Chondrocyte (in vitro differentiated cells): ENCODE results near the gene TBPL1. TPM values are rescaled to one million over a fixed set of nuclear protein-coding genes. Genes with fewer than 3 reads are reported as not detected.

Source experiments
- DNase-seq: peaks from one replicate; pipeline ENCODE4 v3.0.0; 2021; ENCODE audit warnings: mixed read lengths, low spot score
- H3K27ac Mint-ChIP-seq: one replicate; pipeline ENCODE4 v1.8.0; 2021; ENCODE audit warnings: mild to moderate bottlenecking, moderate library complexity, mixed read lengths; ENCODE audit not compliant: unreplicated experiment
- H3K27me3 Mint-ChIP-seq: 2 replicates; pipeline ENCODE4 v1.8.0; 2021; ENCODE audit warnings: low read depth, mixed read lengths
- H3K36me3 Mint-ChIP-seq: 2 replicates; pipeline ENCODE4 v1.8.0; 2021; ENCODE audit warnings: low read depth, mixed read lengths
- H3K4me1 Mint-ChIP-seq: 2 replicates; pipeline ENCODE4 v1.8.0; 2021; ENCODE audit warnings: low read depth, mild to moderate bottlenecking, mixed read lengths
- H3K4me3 Mint-ChIP-seq: one replicate; pipeline ENCODE4 v1.8.0; 2021; ENCODE audit warnings: mild to moderate bottlenecking, moderate library complexity, mixed read lengths; ENCODE audit not compliant: unreplicated experiment
- H3K9me3 Mint-ChIP-seq: 2 replicates; pipeline ENCODE4 v1.8.0; 2021; ENCODE audit warnings: low read depth, mixed read lengths
- total RNA-seq: library from RNA; stranded (reverse); gene quantifications from 3 replicates; pipeline ENCODE4 v1.2.1, GENCODE V29; 2021
- TF ChIP-seq, protein P1 (sequence below): fragments of 200-600 bp; sonication (generic); IDR thresholded peaks from 2 replicates; pipeline ENCODE4 v1.5.0; 2021; ENCODE audit warnings: antibody characterized with exemption, mild to moderate bottlenecking, moderate library complexity

The TBPL1 gene
- total RNA-seq, 1 donor from 2014 or later = 28.5 TPM

GRCh38 chr6:134022650-134023049, 69.6 kb downstream of the TBPL1 start:
- TF ChIP-seq, protein P1, sequence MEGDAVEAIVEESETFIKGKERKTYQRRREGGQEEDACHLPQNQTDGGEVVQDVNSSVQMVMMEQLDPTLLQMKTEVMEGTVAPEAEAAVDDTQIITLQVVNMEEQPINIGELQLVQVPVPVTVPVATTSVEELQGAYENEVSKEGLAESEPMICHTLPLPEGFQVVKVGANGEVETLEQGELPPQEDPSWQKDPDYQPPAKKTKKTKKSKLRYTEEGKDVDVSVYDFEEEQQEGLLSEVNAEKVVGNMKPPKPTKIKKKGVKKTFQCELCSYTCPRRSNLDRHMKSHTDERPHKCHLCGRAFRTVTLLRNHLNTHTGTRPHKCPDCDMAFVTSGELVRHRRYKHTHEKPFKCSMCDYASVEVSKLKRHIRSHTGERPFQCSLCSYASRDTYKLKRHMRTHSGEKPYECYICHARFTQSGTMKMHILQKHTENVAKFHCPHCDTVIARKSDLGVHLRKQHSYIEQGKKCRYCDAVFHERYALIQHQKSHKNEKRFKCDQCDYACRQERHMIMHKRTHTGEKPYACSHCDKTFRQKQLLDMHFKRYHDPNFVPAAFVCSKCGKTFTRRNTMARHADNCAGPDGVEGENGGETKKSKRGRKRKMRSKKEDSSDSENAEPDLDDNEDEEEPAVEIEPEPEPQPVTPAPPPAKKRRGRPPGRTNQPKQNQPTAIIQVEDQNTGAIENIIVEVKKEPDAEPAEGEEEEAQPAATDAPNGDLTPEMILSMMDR = no peak
- no peaks in the 10 kb centered on the region for H3K27me3 Mint-ChIP-seq
- no peaks in the 10 kb centered on the region for H3K36me3 Mint-ChIP-seq
- H3K9me3 Mint-ChIP-seq = no peaks in the 10 kb centered on the region
- no peak for DNase-seq
- H3K4me1 Mint-ChIP-seq = peaks cover 28% of the 10 kb centered on the region
- no peak overlapping the region for H3K4me3 Mint-ChIP-seq
- no peak overlapping the region for H3K27ac Mint-ChIP-seq

- no peaks in the 10 kb centered on the region for H3K36me3 Mint-ChIP-seq
- TF ChIP-seq, protein P1 = no peak
- DNase-seq = no peak
- H3K27ac Mint-ChIP-seq = no peak overlapping the region
- H3K27me3 Mint-ChIP-seq = no peaks in the 10 kb centered on the region
- H3K4me3 Mint-ChIP-seq = no peak overlapping the region
- no peaks in the 10 kb centered on the region for H3K9me3 Mint-ChIP-seq
- H3K4me1 Mint-ChIP-seq = peaks cover 14% of the 10 kb centered on the region
Measured at GRCh38 chr6:134026597-134026996, 73.6 kb downstream of the TBPL1 start.

DNA sequence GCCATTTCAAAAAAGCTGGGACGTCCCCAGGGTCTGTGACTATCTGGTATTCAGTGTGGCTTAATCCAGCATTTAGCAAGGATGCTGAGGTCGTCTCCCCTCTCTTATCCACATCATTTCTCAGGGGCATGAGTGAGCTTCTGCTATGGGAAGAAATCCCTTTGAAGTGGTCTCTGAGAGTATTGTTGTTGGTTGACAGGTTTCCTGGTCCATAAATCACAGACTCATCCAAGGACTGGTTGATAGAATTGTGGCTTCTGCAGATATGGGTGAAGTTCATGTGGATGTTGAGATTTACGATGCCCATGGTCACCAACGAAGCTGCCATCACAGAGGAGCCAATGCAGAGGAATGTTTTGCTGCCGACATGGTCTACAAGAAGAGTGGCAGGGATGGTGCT, 75.4 kb downstream of the TBPL1 start:
- H3K9me3 Mint-ChIP-seq = no peaks in the 10 kb centered on the region
- H3K27ac Mint-ChIP-seq = no peak overlapping the region
- TF ChIP-seq, protein P1 = no peak
- H3K4me1 Mint-ChIP-seq = peaks cover 17% of the 10 kb centered on the region
- no peak overlapping the region for H3K4me3 Mint-ChIP-seq
- DNase-seq = no peak
- no peaks in the 10 kb centered on the region for H3K27me3 Mint-ChIP-seq
- H3K36me3 Mint-ChIP-seq = no peaks in the 10 kb centered on the region

GRCh38 chr6:134029495-134030455, 76.8 kb downstream of the TBPL1 start:
- TF ChIP-seq, protein P1 = no peak
- DNase-seq = no peak
- H3K4me3 Mint-ChIP-seq = no peak overlapping the region
- H3K9me3 Mint-ChIP-seq = no peaks in the 10 kb centered on the region
- no peaks in the 10 kb centered on the region for H3K27me3 Mint-ChIP-seq
- no peaks in the 10 kb centered on the region for H3K36me3 Mint-ChIP-seq
- H3K27ac Mint-ChIP-seq = no peak overlapping the region
- H3K4me1 Mint-ChIP-seq = peaks cover 17% of the 10 kb centered on the region

GRCh38 chr6:134031696-134032255, 78.8 kb downstream of the TBPL1 start:
- H3K27ac Mint-ChIP-seq = no peak overlapping the region
- no peak for DNase-seq
- no peak overlapping the region for H3K4me3 Mint-ChIP-seq
- H3K27me3 Mint-ChIP-seq = no peaks in the 10 kb centered on the region
- H3K9me3 Mint-ChIP-seq = no peaks in the 10 kb centered on the region
- TF ChIP-seq, protein P1 = no peak
- no peaks in the 10 kb centered on the region for H3K36me3 Mint-ChIP-seq
- peaks cover 28% of the 10 kb centered on the region for H3K4me1 Mint-ChIP-seq
